ENCODE results near the gene GLIS1.
"Not testable (repeated sequence)": the region's sequence is repeated elsewhere in the genome, so short reads cannot be mapped to it uniquely, and the experiment has no call there.

GLIS1 gene

DNA sequence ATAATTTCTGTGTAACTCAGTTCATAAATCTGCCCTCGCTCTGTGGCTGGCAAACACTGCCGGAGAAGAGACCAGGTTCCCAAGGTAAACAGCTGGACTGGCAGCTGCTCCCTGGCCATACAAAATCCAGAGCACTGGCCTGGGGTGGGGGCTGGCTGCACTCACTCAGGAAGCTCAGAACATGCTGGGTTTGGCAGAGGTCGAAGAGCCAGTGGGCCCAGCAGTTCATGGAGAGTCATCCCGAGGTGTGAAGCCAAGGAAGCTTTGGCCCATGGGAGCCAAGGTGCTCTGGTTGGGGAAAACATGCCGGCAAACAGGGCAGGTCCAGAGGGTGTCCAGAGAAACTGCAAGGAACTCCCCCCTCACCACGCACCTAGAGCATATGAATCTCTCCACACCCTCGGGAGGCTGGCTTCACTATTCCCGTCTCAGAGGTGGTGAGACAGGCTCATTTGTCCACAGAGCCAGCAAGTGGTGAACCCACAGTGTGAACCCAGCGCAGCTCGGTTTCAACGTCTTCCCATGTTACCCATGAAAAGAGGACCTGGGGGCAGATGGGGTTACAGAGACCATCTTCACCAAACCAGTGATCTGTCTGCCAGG is 177.4 kb downstream of the GLIS1 start:
- no peak for DNase-seq (ENCODE audit: low read depth in 2 of 2)

GRCh38 chr1:53560581-53561502 is 178.1 kb downstream of the GLIS1 start:
- no peak for DNase-seq (ENCODE audit: low read depth in 2 of 2)

DNA sequence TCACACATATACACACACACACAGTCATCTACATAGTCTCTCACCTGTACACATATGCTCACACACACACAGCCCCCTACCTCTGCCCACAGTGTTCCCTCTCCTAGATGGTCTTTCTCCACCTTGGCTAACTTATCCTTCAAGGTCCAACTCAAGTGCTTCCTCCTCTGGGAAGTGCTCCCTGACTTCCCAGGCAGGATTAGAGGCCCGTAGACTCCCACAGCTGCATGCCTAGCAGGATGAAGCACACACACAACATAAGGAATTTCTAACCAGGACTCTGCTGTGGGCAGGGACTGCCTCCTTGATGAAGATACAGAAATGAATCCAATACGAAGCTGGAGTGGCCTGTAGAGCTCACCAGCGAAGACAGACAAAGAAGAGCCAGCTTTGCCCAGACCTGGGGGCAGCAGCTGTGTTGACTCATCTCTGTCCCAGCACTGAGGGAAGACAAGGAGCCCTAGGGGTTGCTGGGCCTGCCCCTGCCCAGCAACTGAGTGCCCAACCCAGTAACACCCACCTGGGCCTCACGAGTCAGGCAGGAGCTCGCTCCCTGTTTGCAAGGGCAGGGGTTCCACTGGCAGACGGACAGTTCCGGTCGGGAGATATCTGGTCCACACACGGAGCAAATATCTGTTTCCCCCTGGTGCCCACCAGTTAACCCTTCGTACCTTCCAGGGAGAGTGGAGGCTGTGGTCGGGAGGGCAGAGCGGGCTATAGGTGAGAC is 178.9 kb downstream of the GLIS1 start:
- DNase-seq (ENCODE audit: low read depth in 2 of 2), result no peak

- DNase-seq (ENCODE audit: low read depth in 2 of 2), result no peak
These were observed 179.6 kb downstream of the GLIS1 start for GRCh38 chr1:53559391-53559815.

- no peak for DNase-seq (ENCODE audit: low read depth in 2 of 2)
These were observed 180.1 kb downstream of the GLIS1 start for GRCh38 chr1:53558739-53559315.

DNA sequence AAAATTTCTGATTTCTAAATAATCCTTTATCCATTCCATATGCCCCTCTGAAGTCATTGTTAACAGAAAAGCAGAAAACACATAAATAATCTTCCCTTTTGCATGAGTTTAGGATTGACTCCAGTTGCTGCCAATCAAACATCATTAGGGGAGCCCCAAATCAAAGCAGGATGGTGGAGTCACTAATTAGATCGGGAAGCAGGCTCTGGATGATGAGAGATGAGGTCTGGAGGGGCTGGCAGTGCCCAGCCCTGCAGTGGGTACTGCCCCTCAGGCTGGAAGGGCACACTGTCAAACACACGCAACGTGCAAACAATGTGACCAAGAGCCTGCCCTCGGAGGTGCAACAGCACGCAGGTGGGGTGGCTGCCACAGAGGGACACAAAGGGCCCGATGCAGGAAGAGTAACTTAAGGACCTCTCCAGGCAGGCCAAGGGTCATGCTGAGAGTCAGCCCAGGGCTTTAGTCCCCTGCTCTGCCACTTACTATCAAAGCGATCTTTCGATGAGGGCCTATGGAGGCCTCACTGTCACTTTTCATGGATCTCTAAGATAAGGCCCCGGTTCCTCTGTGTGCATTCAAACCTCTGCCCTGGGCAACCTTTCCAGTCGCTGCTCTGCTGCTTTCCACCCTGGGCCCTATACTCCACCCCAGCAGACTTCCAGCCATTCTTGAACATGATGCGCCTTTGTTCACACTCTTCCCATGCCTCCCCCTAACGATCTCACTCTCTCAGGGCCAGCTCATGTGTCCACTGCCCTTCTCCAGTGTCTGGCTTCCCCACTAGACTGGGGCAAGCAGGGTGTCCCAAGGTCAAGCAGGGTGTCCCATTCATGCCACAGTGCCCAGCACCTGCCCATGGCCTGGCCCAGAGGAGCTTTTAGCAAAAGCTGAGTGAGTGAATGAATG is 180.9 kb downstream of the GLIS1 start:
- no peak for DNase-seq (ENCODE audit: low read depth in 2 of 2)

GRCh38 chr1:53557369-53557768 is 181.6 kb downstream of the GLIS1 start:
- no peak for DNase-seq (ENCODE audit: low read depth in 2 of 2)

- no peak for DNase-seq (ENCODE audit: low read depth in 2 of 2)
These were observed 182.2 kb downstream of the GLIS1 start for GRCh38 chr1:53556657-53557227.

DNA sequence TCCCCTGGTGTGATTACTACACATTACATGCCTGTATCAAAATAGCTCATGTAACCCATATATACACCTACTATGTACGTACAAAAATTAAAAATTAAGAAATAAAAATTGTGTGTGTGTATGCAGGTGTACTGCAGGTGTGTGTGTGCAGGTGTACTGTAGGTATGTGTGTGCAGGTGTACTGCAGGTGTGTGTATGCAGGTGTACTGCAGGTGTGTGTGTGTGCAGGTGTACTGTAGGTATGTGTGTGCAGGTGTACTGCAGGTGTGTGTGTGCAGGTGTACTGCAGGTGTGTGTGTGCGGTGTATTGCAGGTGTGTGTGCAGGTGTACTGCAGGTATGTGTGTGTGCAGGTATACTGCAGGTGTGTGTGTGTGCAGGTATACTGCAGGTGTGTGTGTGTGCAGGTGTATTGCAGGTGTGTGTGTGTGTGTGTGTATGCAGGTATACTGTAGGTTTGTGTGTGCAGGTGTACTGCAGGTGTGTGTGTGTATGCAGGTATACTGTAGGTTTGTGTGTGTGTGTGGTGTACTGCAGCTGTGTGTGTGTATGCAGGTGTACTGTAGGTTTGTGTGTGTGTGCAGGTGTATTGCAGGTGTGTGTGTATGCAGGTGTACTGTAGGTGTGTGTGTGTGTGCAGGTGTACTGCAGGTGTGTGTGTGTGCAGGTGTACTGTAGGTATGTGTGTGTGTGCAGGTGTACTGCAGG is 183.2 kb downstream of the GLIS1 start:
- DNase-seq (ENCODE audit: low read depth in 2 of 2), result not testable (repeated sequence)

GRCh38 chr1:53554592-53555305 is 184.2 kb downstream of the GLIS1 start:
- no peak for DNase-seq (ENCODE audit: low read depth in 2 of 2)

DNA sequence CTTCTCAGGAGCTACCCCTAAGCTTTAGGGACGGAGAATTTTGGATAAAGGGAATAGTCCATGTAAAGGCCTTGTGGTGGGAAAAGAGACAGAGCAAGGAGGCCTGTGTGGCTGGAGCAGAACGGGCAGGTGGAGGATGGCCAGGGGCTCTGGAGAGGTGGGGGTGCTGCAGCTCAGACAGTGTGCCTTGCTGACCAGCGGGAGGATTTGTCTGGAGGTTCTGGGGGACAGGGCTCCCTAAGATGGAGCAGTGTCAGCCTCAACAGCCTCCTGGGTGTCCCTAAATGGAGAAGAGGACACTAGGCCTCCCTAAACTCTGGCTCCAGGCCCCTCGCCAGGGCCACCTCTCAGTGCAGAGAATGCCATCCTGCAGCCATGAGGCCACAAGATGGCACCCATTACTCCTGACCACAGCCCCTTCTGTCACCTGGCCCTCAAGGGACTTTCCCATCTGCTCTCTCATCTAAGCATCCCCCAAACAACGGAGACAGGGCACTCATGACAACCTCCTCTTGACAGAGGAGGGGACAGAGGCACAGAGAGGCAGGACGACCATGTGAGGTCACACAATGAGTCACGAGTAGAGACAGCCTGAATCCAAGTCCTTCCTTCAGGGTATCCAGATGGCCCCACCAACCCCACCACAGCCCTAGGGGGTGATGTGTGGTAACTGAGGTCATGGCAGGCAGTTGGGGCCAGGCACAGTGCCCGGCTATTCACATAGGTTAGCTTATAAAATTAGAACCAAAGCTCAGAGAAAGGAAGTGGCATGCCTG is 185.0 kb downstream of the GLIS1 start:
- DNase-seq (ENCODE audit: low read depth in 2 of 2), result peak; percentile 12 to 18

DNA sequence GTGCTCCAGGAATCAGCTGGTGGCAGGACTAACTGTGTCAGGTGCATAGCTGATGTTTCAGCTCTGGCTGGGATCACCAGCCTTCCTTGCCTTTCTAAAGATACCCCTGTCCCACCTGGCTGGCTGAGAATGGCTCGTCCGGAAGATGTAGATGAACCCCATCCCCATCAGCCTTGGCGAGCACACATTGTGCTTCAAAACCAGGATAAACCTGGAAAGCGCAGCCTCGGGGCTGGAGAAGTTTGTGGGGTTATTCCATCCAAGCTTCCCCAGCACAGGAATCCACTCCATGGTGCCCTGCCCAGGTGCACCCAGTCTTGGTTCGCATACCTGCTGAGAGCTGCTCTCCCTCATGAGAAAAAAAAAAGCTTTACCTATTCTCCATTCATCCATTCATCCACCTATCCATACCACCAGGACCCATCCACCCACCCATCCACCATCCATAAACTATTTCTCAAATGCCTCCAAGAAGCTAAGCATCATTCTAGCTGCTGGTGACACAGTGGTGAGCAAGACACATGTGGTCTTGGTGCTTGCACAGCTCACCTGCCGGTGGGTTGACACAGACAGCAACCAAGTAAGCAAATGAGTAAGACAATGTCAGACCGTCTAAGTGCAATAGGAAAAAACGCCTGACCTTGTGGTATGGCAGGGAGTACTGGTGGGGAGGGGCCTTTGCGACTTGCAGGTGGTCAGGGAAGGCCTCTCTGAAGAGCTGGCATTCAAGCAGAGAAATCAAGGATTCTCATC is 185.8 kb downstream of the GLIS1 start:
- DNase-seq (ENCODE audit: low read depth in 2 of 2), result peak in 1 of 2 donors; percentile 28

- DNase-seq (ENCODE audit: low read depth in 2 of 2), result no peak
These were observed 186.7 kb downstream of the GLIS1 start for GRCh38 chr1:53552146-53552861.

- no peak for DNase-seq (ENCODE audit: low read depth in 2 of 2)
These were observed 187.5 kb downstream of the GLIS1 start for GRCh38 chr1:53551428-53551995.

- no peak for DNase-seq (ENCODE audit: low read depth in 2 of 2)
These were observed 188.7 kb downstream of the GLIS1 start for GRCh38 chr1:53550201-53550741.

DNA sequence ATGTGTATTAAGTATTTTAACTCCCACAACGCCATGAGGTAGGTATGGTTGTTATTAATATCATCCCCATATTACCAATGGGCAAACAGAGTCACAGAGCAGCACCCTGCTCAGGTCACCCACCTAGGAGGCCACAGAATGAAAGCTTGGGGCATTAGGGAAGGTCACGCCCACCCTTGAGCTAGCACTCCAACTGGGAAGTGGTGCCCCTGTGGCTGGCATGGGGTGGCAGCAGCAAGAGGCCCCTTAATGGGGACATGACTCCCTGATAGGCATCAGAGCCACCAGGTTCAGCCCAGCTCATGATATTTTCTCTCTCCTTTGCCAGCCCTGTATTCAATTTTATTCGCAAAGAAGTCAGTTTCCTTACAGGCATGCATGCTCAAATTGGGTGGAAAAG is 189.2 kb downstream of the GLIS1 start:
- no peak for DNase-seq (ENCODE audit: low read depth in 2 of 2)

- no peak for DNase-seq (ENCODE audit: low read depth in 2 of 2)
These were observed 189.7 kb downstream of the GLIS1 start for GRCh38 chr1:53549287-53549686.

Data from stimulated activated CD8-positive, alpha-beta memory T cell treated with anti-CD3 and anti-CD28 coated beads, Interleukin-15, amount 100 ng/mL, for 48 hours (primary cell).